GM12878 (cell line): ENCODE results near the gene TBC1D10A. TPM values are rescaled to one million over a fixed set of nuclear protein-coding genes. Genes with fewer than 3 reads are reported as not detected.

Source experiments
- BCL11A ChIP-seq: IDR thresholded peaks from 2 replicates; pipeline ENCODE4 v1.6.1; 2011; ENCODE audit warnings: low read depth, low read length
- CREM ChIP-seq: IDR thresholded peaks from 2 replicates; pipeline ENCODE4 v1.6.1; 2014; ENCODE audit warnings: antibody characterized with exemption, low read depth
- EGR1 ChIP-seq, 2 experiments: IDR thresholded peaks; 1 replicate in 1 of 2; 2 replicates in 1 of 2; pipeline ENCODE4 v1.6.1; 2011 to 2012; ENCODE audit warnings: low read depth in 2 of 2, low read length in 2 of 2, borderline replicate concordance in 1 of 2, mild to moderate bottlenecking in 1 of 2, moderate library complexity in 1 of 2
- ESRRA ChIP-seq: IDR thresholded peaks from 2 replicates; pipeline ENCODE4 v1.6.1; 2012; ENCODE audit warnings: mild to moderate bottlenecking, low read length, improper control_type of control experiment
- GATAD2B ChIP-seq: fragments of 450-650 bp; conservative IDR thresholded peaks from 2 replicates; pipeline ENCODE4 v1.6.1; 2017; ENCODE audit warnings: low read depth, mild to moderate bottlenecking, moderate library complexity
- HDAC2 ChIP-seq: fragments of 200-600 bp; sonication (generic); IDR thresholded peaks from 2 replicates; pipeline ENCODE4 v1.6.1; 2017
- MEF2B ChIP-seq: fragments of 450-650 bp; IDR thresholded peaks from 2 replicates; pipeline ENCODE4 v1.6.1; 2018; ENCODE audit warnings: mild to moderate bottlenecking, moderate library complexity; ENCODE audit not compliant: partially characterized antibody, poor library complexity, severe bottlenecking
- RCOR1 ChIP-seq: conservative IDR thresholded peaks from 2 replicates; pipeline ENCODE4 v1.6.1; 2012; ENCODE audit warnings: low read depth, low read length, improper control_type of control experiment
- RFX5 ChIP-seq: IDR thresholded peaks from 2 replicates; pipeline ENCODE4 v1.6.1; 2011; ENCODE audit warnings: low read depth, low read length, improper control_type of control experiment
- SIX5 ChIP-seq: IDR thresholded peaks from 2 replicates; pipeline ENCODE4 v1.6.1; 2011; ENCODE audit warnings: mild to moderate bottlenecking, low read depth, low read length, moderate library complexity; ENCODE audit not compliant: severe bottlenecking
- SMARCA5 ChIP-seq: fragments of 450-650 bp; IDR thresholded peaks from 2 replicates; pipeline ENCODE4 v1.6.1; 2017; ENCODE audit warnings: mild to moderate bottlenecking
- TCF12 ChIP-seq: IDR thresholded peaks from 2 replicates; pipeline ENCODE4 v1.6.1; 2011; ENCODE audit warnings: low read depth, mild to moderate bottlenecking, low read length
- TCF3 ChIP-seq: IDR thresholded peaks from 2 replicates; pipeline ENCODE4 v1.6.1; 2012; ENCODE audit warnings: low read depth, mild to moderate bottlenecking, low read length, borderline replicate concordance; ENCODE audit not compliant: insufficient read depth
- USF1 ChIP-seq: IDR thresholded peaks from 2 replicates; pipeline ENCODE4 v1.6.1; 2011; ENCODE audit warnings: borderline replicate concordance, low read depth, mild to moderate bottlenecking, moderate library complexity, mixed read lengths, low read length; ENCODE audit not compliant: insufficient read depth; ENCODE audit errors: extremely low read length
- USF2 ChIP-seq: IDR thresholded peaks from 2 replicates; pipeline ENCODE4 v1.6.1; 2011; ENCODE audit warnings: low read depth, low read length, improper control_type of control experiment, borderline replicate concordance
- WRNIP1 ChIP-seq: IDR thresholded peaks from 2 replicates; pipeline ENCODE4 v1.6.1; 2011; ENCODE audit warnings: low read depth, low read length, improper control_type of control experiment, borderline replicate concordance
- ZBTB11 ChIP-seq: fragments of 450-650 bp; formaldehyde crosslinking; IDR thresholded peaks from 2 replicates; pipeline ENCODE4 v1.5.0; 2022; ENCODE audit warnings: mild to moderate bottlenecking, missing genetic modification characterization
- polyA plus RNA-seq, 11 experiments: library from polyadenylated mRNA; depleted of rRNA in 4 of 11; unstranded in 6 of 11; stranded (reverse) in 5 of 11; fragments of >200 nt; fragmentation: Nextera tagmentation in 4 of 11; fragmentation: Illumina TruSeq in 1 of 11; extraction: Ambion mirVana in 4 of 11; extraction: Trizol in 1 of 11; gene quantifications; 1 replicate in 1 of 11; 2 replicates in 10 of 11; pipeline versions ENCODE4 v1.2.1 to v1.2.3, GENCODE V29; 2011 to 2016; ENCODE audit warnings: inconsistent platforms in 2 of 11, missing spikeins in 2 of 11, low read depth in 1 of 11
- total RNA-seq, 4 experiments: library from RNA; depleted of rRNA in 3 of 4; stranded (reverse); fragments of >200 nt in 3 of 4; fragmentation: Illumina TruSeq in 1 of 4; extraction: Trizol in 1 of 4; gene quantifications; 2 replicates each; pipeline versions ENCODE4 v1.2.1 to v1.2.3, GENCODE V29; 2013 to 2021
- TF ChIP-seq, protein P1 (sequence below), 3 experiments: IDR thresholded peaks in 2 of 3; conservative IDR thresholded peaks in 1 of 3; 2 replicates each; pipeline ENCODE4 v1.5.1; 2011; ENCODE audit warnings: low read depth in 3 of 3, low read length in 3 of 3, mild to moderate bottlenecking in 3 of 3, control low read depth in 2 of 3, moderate library complexity in 2 of 3, inconsistent platforms in 1 of 3, mixed read lengths in 1 of 3; ENCODE audit not compliant: control insufficient read depth in 2 of 3, insufficient read depth in 1 of 3; ENCODE audit errors: extremely low read depth in 1 of 3
- TF ChIP-seq, protein P2 (sequence below): fragments of 450-650 bp; IDR thresholded peaks from 2 replicates; pipeline ENCODE4 v1.6.1; 2017; ENCODE audit warnings: antibody characterized with exemption, mild to moderate bottlenecking, moderate library complexity

Gene TBC1D10A
- total and polyA plus RNA-seq, 10 of the 15 experiments (the other 5 are each of a cell fraction or from before 2014, with no cell fraction given): 0.27 to 25.7 (median 15.3) TPM

DNA sequence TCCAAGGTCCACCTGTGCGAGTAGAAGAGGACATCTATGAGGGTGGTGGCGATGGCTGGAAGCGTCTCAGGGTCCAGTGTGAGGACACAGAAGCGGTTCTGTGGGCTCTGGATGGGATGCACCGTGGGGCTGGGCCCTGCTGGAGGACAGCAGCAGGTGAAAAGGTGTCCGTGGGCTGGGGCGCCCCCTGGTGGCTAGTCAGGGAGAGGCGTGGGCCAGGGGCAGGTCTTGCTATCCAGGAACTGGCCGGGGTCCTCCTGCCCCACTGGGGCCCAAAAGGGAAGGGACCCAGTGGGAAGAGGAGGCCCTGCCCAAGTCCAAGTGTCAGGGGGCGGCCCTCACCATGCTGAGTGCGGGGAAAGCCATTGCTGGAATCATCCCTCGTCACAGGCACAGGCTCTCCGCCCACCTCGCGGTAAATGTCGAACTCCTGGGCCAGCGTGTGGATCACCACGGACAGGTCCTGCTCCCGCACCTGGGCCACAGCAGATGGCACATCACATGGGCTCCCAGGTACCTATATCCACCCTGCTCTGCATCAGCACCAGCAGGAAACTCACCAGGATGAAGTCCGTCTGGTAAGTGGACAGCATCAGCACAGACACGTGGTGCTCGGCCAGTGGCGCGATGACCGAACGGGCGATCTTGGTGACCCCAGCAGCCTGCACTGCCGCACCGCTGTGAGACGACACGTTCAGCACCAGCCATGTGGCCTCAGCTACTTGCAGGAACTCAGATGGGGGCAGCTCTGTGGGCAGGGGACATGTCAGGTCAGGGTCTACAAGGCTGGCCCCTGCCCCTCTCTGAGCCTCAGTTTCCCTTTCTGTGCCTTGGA lies 39.7 kb downstream of the TBC1D10A start (continued):
- TF ChIP-seq GATAD2B (no peak; the same call in 1 of the 2 replicates), SIX5 (no peak), HDAC2 (no peak), USF2 (no peak), RFX5 (no peak), EGR1 (IDR thresholded peaks at IDR 0.05; ENCODE audit: borderline replicate concordance in 1 of 2, low read depth in 2 of 2, low read length in 2 of 2) (peak in 1 of 2 experiments; percentile 51; a peak in 2 of 3 replicates), WRNIP1 (no peak), ZBTB11 (CRISPR knock-in tag) (no peak), TCF3 (no peak), TCF12 (no peak), BCL11A (no peak), SMARCA5 (0 out of 2 replicates have a peak, but pooled peaks have one; percentile 30), MEF2B (no peak), USF1 (no peak), ESRRA (no peak), CREM (no peak), RCOR1 (no peak)
- TF ChIP-seq, protein P1, sequence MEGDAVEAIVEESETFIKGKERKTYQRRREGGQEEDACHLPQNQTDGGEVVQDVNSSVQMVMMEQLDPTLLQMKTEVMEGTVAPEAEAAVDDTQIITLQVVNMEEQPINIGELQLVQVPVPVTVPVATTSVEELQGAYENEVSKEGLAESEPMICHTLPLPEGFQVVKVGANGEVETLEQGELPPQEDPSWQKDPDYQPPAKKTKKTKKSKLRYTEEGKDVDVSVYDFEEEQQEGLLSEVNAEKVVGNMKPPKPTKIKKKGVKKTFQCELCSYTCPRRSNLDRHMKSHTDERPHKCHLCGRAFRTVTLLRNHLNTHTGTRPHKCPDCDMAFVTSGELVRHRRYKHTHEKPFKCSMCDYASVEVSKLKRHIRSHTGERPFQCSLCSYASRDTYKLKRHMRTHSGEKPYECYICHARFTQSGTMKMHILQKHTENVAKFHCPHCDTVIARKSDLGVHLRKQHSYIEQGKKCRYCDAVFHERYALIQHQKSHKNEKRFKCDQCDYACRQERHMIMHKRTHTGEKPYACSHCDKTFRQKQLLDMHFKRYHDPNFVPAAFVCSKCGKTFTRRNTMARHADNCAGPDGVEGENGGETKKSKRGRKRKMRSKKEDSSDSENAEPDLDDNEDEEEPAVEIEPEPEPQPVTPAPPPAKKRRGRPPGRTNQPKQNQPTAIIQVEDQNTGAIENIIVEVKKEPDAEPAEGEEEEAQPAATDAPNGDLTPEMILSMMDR (IDR thresholded peaks at IDR 0.05 in 2 of 3, conservative IDR thresholded peaks at IDR 0.05 in 1 of 3; ENCODE audit: control insufficient read depth in 2 of 3, extremely low read depth in 1 of 3, insufficient read depth in 1 of 3, low read depth in 3 of 3, low read length in 3 of 3): peak; percentile 84 to 98 (median 89)
- TF ChIP-seq, protein P2, sequence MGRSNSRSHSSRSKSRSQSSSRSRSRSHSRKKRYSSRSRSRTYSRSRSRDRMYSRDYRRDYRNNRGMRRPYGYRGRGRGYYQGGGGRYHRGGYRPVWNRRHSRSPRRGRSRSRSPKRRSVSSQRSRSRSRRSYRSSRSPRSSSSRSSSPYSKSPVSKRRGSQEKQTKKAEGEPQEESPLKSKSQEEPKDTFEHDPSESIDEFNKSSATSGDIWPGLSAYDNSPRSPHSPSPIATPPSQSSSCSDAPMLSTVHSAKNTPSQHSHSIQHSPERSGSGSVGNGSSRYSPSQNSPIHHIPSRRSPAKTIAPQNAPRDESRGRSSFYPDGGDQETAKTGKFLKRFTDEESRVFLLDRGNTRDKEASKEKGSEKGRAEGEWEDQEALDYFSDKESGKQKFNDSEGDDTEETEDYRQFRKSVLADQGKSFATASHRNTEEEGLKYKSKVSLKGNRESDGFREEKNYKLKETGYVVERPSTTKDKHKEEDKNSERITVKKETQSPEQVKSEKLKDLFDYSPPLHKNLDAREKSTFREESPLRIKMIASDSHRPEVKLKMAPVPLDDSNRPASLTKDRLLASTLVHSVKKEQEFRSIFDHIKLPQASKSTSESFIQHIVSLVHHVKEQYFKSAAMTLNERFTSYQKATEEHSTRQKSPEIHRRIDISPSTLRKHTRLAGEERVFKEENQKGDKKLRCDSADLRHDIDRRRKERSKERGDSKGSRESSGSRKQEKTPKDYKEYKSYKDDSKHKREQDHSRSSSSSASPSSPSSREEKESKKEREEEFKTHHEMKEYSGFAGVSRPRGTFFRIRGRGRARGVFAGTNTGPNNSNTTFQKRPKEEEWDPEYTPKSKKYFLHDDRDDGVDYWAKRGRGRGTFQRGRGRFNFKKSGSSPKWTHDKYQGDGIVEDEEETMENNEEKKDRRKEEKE: no peak
